Gastrocnemius medialis (tissue), 4 donors: ENCODE data around the gene MIPEP. TPM values are rescaled to one million over a fixed set of nuclear protein-coding genes. Genes with fewer than 3 reads are reported as not detected.
A peak's percentile ranks its signal among the peaks of the same experiment; 100 is the strongest.
"Not testable (repeated sequence)": the region's sequence is repeated elsewhere in the genome, so short reads cannot be mapped to it uniquely, and the experiment has no call there.

Experiments
- ATAC-seq, 2 donors: fragments of 150-250 bp; one replicate each; pipeline ENCODE4 v1.9.1; 2016
- DNase-seq, 2 donors: peaks; one replicate each; pipeline ENCODE4 v3.0.0-alpha.2; 2019
- H3K27ac ChIP-seq, 4 donors: fragments of 200-600 bp; sonication (generic); 1 replicate in 1 of 4; 2 replicates in 3 of 4; pipeline ENCODE4 v1.5.1; 2016 to 2018; ENCODE audit warnings: mild to moderate bottlenecking in 2 of 4, moderate library complexity in 1 of 4
- H3K27me3 ChIP-seq, 3 donors: fragments of 200-600 bp; sonication (generic) in 2 of 3; 1 replicate in 1 of 3; 2 replicates in 2 of 3; pipeline versions ENCODE4 v1.5.1 to v1.6.0; 2016 to 2019; ENCODE audit warnings: mild to moderate bottlenecking in 1 of 3, moderate library complexity in 1 of 3
- H3K36me3 ChIP-seq, 2 donors: fragments of 200-600 bp; sonication (generic) in 1 of 2; one replicate each; pipeline ENCODE4 v1.5.1; 2017 to 2018
- H3K4me1 ChIP-seq, 2 donors: fragments of 200-600 bp; sonication (generic) in 1 of 2; one replicate each; pipeline ENCODE4 v1.5.1; 2016 to 2017; ENCODE audit warnings: mild to moderate bottlenecking in 2 of 2
- H3K4me3 ChIP-seq, 4 donors: fragments of 200-600 bp; sonication (generic) in 3 of 4; 1 replicate in 1 of 4; 2 replicates in 3 of 4; pipeline ENCODE4 v1.5.1; 2016 to 2019; ENCODE audit warnings: mild to moderate bottlenecking in 2 of 4
- H3K9me3 ChIP-seq, 3 donors: fragments of 200-600 bp; sonication (generic) in 2 of 3; 1 replicate in 1 of 3; 2 replicates in 2 of 3; pipeline ENCODE4 v1.5.1; 2016 to 2019
- POLR2A ChIP-seq, 2 donors: fragments of 450-650 bp; IDR thresholded peaks; one replicate each; pipeline ENCODE4 v1.6.1; 2017; ENCODE audit warnings: antibody characterized with exemption in 2 of 2, mild to moderate bottlenecking in 2 of 2, moderate library complexity in 2 of 2
- in situ Hi-C, 4 donors: fragments of 200-750 bp; cut with MboI; loops; one replicate each; pipeline versions ENCODE4 v1.15.0 to v1.8.0; 2017; ENCODE audit warnings: low sequenced_read_pairs in 4 of 4
- intact Hi-C: fragments of 100-400 bp; cut with DNase I; formaldehyde crosslinking; loops from one replicate; pipeline ENCODE4 v1.15.1; 2023; ENCODE audit warnings: low total_unique reads
- total RNA-seq, 4 donors: library from RNA; depleted of rRNA; stranded (reverse); fragments of >200 nt; gene quantifications; one replicate each; pipeline versions ENCODE4 v1.1.0 to v1.2.3, GENCODE V29; 2016
- TF ChIP-seq, protein P1 (sequence below), 5 experiments: fragments of 450-650 bp in 3 of 5; fragments of 200-600 bp in 2 of 5; sonication (generic) in 2 of 5; IDR thresholded peaks in 4 of 5; conservative IDR thresholded peaks in 1 of 5; 1 replicate in 4 of 5; 2 replicates in 1 of 5; pipeline ENCODE4 v1.5.1; 2016 to 2019; ENCODE audit warnings: antibody characterized with exemption in 5 of 5, mild to moderate bottlenecking in 3 of 5, moderate library complexity in 3 of 5

MIPEP gene
- total RNA-seq, 4 donors from 2014 or later, result 9.2 to 23.1 (median 14.0) TPM

DNA sequence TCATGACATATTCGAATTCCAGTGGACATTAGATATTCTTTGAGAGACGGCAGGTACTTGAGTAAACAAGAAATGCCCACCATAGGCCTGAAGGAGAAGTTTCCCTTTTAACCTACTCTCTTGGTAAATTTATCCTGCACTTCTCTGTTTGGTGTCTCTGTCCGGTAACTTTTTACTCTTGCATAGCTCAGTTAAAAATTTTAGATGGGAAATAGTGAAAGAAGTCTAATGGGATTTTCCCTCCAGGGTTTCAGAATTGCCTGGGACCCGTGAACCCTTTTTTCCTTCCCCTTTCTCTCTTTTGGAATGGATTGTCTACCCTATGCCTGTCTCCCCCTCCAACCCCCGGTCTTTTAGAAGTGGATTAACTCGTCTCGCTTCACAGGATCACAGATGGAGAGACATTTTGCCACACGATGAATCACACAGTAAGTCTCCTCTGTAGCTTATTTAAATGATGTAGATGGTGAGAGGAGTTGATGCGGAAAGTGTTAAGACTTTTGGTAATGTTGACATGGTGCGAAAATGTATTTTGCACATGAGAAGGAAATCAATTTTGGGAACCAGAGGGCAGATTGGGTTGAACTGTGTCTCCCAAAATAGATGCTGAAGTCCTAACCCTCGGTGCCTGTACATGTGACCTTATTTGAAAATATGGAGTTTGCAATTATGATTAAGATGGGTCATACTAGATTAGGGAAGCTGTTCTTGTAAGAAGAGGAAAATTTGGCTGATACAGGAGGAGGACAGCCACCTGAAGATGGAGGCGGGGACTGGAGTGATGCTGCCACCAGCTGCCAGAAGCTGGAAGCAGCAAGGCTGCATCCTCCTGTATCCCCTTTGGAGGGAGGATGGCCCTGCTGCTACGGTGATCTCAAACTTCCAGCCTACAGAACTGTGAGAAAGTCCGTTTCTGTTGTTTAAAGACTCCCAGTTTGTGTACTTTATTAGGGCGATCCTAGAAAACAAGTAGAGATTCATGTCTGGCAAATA is 711 bp upstream of the MIPEP start:
- peaks cover 7 to 15% of the 10 kb centered on the region in 2 donors for H3K4me1 ChIP-seq
- no peak for TF ChIP-seq POLR2A (IDR thresholded peaks at IDR 0.05)
- TF ChIP-seq, protein P1, sequence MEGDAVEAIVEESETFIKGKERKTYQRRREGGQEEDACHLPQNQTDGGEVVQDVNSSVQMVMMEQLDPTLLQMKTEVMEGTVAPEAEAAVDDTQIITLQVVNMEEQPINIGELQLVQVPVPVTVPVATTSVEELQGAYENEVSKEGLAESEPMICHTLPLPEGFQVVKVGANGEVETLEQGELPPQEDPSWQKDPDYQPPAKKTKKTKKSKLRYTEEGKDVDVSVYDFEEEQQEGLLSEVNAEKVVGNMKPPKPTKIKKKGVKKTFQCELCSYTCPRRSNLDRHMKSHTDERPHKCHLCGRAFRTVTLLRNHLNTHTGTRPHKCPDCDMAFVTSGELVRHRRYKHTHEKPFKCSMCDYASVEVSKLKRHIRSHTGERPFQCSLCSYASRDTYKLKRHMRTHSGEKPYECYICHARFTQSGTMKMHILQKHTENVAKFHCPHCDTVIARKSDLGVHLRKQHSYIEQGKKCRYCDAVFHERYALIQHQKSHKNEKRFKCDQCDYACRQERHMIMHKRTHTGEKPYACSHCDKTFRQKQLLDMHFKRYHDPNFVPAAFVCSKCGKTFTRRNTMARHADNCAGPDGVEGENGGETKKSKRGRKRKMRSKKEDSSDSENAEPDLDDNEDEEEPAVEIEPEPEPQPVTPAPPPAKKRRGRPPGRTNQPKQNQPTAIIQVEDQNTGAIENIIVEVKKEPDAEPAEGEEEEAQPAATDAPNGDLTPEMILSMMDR (IDR thresholded peaks at IDR 0.05 in 4 of 5, conservative IDR thresholded peaks at IDR 0.05 in 1 of 5), result no peak
- intact Hi-C loops, result loop anchor here (1.0 to 5.0 kb wide), 2 partner anchors 313 to 424 kb away; no protein-coding TSS in a partner anchor
- peak overlapping the region; percentile 67 to 99 (median 86) for H3K4me3 ChIP-seq
- DNase-seq, result no peak
- H3K36me3 ChIP-seq, result no peaks in the 10 kb centered on the region
- peak; percentile 9 to 21 for ATAC-seq
- H3K9me3 ChIP-seq, result no peaks in the 10 kb centered on the region
- H3K27ac ChIP-seq, result peak overlapping the region; percentile 81 to 88 (median 84)
- in situ Hi-C loops, result loop anchor here in 1 of 4 donors (25.0 kb wide), 1 partner anchor 303 kb away; no protein-coding TSS in a partner anchor
- H3K27me3 ChIP-seq, result no peaks in the 10 kb centered on the region

DNA sequence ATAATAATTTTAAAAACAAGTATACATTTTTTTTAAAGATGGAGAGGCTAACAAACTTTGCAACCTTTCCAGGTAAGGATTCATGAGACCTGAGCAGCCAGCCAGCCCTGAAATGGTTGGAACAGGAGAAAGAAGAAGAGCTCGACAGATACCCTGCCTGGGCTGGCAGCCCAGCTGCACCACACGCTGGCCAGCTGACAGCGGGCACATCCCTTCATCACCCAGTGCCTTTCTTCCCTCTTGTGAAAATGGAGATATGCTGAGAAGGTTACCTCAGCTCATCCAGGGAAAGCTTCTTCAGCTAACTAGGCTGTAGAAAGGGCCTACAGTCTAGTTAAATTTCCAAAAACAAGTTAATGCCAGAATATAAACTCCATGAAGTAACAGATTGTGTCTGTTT is 4.8 kb downstream of the MIPEP start:
- ATAC-seq, result not testable (repeated sequence)

DNA sequence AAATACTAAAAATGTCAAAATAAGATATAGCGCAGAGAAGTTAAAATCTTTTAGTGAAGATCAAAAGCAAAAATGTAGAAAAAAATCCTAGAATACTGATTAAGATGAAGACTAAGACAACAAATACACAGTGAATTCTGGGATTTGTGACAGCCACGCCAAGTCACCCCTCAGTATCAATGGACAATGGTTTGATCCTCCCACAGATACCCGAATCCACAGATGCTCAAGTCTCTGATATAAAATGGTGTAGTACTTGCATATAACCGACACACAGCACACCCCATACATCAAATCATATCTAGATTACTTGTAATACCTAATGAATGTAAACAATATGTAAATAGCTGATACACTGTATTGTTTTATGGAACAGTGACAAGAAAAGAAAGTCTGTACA is 5.9 kb downstream of the MIPEP start:
- Histone ChIP-seq H3K9me3 (no peaks in the 10 kb centered on the region), H3K4me1 (peaks cover 10 to 11% of the 10 kb centered on the region in 2 donors), H3K36me3 (peaks cover 0 to 6% of the 10 kb centered on the region in 2 donors), H3K27ac (no peak overlapping the region), H3K4me3 (no peak overlapping the region), H3K27me3 (no peaks in the 10 kb centered on the region)
- in situ Hi-C loops (loop anchor here in 1 of 4 donors (25.0 kb wide), 1 partner anchor 296 kb away; no protein-coding TSS in a partner anchor), intact Hi-C loops (no loop called here)
- ATAC-seq (no peak), DNase-seq (no peak)
- no peak for TF ChIP-seq POLR2A (IDR thresholded peaks at IDR 0.05)
- TF ChIP-seq, protein P1 (IDR thresholded peaks at IDR 0.05 in 4 of 5, conservative IDR thresholded peaks at IDR 0.05 in 1 of 5), result no peak

More for the DNA sequence above, 4.8 kb downstream of the MIPEP start:
- H3K4me1 ChIP-seq, result peaks cover 12 to 14% of the 10 kb centered on the region in 2 donors
- H3K27ac ChIP-seq, DNase-seq, H3K9me3 ChIP-seq, H3K36me3 ChIP-seq, H3K4me3 ChIP-seq, intact Hi-C loops, H3K27me3 ChIP-seq: not testable (repeated sequence)
- in situ Hi-C loops, result loop anchor here in 1 of 4 donors (25.0 kb wide), 1 partner anchor 297 kb away; no protein-coding TSS in a partner anchor

DNA sequence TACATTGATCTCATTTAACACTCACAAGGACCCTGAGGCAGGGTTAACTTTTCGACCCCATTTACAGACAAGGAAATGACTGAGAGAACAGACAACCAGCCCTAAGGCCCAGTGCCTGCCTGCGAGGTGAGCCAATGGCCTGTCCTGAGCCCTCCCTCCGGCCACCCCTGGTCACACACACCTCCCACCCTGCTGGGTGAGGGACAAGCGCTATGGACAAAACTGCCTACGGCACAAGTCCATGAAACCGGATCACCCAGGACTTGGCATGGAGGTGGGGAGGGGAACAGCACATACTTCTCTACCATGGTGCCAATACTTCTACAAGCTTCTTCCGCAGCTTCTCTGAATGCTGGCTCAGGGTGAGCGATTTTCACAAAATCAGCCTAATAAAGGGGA is 7.8 kb downstream of the MIPEP start:
- H3K4me1 ChIP-seq, DNase-seq, H3K27ac ChIP-seq, intact Hi-C loops, H3K36me3 ChIP-seq, H3K27me3 ChIP-seq, H3K4me3 ChIP-seq, H3K9me3 ChIP-seq: not testable (repeated sequence)
- peak in 1 of 2 donors; percentile 27 for ATAC-seq
- in situ Hi-C loops, result loop anchor here in 1 of 4 donors (25.0 kb wide), 1 partner anchor 294 kb away; no protein-coding TSS in a partner anchor

DNA sequence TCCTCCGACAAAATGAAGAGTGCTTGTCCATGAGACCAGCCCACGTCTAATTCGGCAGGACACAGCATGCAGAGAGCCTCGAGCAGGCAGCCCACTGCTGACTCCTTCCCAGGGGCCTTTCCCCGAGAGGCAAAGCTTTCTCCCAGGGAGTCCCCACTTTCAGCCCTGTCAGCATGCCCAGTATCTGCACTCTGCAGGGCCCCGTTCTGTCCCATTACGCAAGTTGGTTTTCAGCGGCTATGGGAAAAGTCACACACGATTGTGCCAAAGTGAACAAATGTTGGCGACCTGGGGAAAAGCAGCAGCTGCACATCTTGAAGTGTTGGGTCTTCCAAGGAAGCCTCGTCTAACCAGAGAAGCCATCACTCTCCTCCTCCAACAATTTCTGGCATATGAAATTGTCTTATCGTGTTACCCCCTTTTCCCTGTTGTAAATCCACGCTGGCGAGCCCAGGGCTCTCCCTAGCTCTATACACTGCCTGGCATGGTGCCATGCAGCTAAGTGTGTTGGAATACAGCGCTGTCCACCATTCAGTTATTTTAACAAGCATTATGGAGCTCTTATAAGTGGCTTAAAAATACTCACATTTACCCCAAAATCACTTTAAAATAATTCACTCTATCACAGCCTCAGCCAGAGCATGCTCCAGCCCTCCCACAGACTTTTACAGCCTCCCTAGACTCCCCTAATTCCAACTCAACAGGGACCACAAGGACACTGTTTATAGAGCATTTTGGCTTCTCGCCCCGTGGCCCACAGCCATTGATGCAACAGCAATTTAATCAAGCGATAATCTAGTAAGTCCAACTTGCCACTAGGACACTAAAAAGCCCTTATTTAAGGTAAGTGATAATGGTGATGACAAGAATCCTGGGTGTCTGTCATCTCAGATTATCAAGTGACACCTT is 8.5 kb downstream of the MIPEP start:
- H3K4me3 ChIP-seq, H3K27me3 ChIP-seq, intact Hi-C loops, H3K36me3 ChIP-seq, H3K4me1 ChIP-seq, H3K9me3 ChIP-seq: not testable (repeated sequence)
- in situ Hi-C loops, result loop anchor here in 1 of 4 donors (25.0 kb wide), 1 partner anchor 293 kb away; no protein-coding TSS in a partner anchor
- peak; percentile 45 to 62 for ATAC-seq
- DNase-seq, result peak in 1 of 2 donors; percentile 37
- H3K27ac ChIP-seq, result peak overlapping the region in 1 of 4 donors; percentile 33
